Measurements from ENCODE around the gene NR2C2AP.

Gene NR2C2AP

GRCh38 chr19:19152668-19153384, 50.4 kb downstream of the NR2C2AP start:
- ChIA-PET CTCF (interaction anchor here (1.4 to 11.5 kb wide), 3 partner anchors 9 to 23 kb away, joined by 4 to 105 read pairs (median 7); no protein-coding TSS in a partner anchor), POLR2A (no interaction called here)
- TF ChIP-seq CTCF (IDR thresholded peaks at IDR 0.05; ENCODE audit: insufficient read depth, low read length, missing control alignments) = no peak
- no peak overlapping the region for H3K4me3 ChIP-seq (ENCODE audit: low read depth, low read length)
- DNase-seq (ENCODE audit: low read depth, low spot score) = no peak

DNA sequence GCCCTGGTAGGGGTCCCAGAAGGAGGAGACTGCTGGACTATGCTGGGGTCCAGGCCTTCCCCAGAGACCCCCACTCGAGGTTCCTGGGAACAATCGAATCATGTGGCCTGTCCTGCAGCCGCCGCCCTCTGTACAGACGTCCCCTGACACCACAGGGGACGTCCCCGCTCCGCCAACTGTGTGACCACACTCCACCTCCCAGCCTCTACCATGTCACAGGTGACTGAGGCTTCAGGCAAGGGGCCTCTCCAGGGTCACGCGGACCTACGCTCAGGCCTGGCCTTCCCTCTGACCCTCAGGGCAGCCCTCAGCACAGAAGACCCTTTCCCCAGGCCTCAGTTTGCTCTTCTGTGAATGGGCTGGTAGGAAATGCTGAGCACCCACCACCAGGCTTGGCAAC, 51.8 kb downstream of the NR2C2AP start:
- POLR2A ChIA-PET = no interaction called here
- no peak for TF ChIP-seq CTCF (IDR thresholded peaks at IDR 0.05; ENCODE audit: insufficient read depth, low read length, missing control alignments)
- CTCF ChIA-PET = interaction anchor here (1.1 to 11.5 kb wide), 3 partner anchors 11 to 24 kb away, joined by 4 to 105 read pairs (median 7); no protein-coding TSS in a partner anchor
- no peak overlapping the region for H3K4me3 ChIP-seq (ENCODE audit: low read depth, low read length)
- DNase-seq (ENCODE audit: low read depth, low spot score) = no peak

All from AG04449 (cell line).